ENCODE results near the gene SLC44A3.
A peak's percentile ranks its signal among the peaks of the same experiment; 100 is the strongest.
"Not testable (repeated sequence)": the region's sequence is repeated elsewhere in the genome, so short reads cannot be mapped to it uniquely, and the experiment has no call there.

The SLC44A3 gene

DNA sequence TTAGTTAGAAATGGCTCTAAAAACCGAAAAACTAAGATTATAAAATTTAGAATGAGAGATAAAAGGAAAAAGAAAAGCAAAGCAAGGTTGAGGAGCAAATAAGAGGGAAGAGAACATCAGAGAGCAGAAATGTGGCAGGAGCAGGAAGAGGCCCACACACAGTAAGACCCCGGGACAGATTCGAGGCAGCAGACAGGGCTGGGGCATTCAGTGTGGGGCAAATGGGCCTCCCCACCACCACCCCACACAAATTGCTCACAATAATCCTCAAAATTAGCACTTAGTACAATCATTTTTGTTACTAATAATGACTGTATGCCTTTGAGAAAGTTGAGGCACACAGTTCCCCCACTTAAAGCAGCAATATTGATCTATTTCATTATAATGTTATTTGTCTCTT lies 17.1 kb upstream of the SLC44A3 start:
- no peak for DNase-seq

- DNase-seq, result no peak
Observed at GRCh38 chr1:94803517-94804441, 16.4 kb upstream of the SLC44A3 start.

GRCh38 chr1:94804442-94804837 lies 15.7 kb upstream of the SLC44A3 start:
- DNase-seq, result no peak

- peak; percentile 66 for DNase-seq
Observed at GRCh38 chr1:94805912-94806311, 14.2 kb upstream of the SLC44A3 start.

DNA sequence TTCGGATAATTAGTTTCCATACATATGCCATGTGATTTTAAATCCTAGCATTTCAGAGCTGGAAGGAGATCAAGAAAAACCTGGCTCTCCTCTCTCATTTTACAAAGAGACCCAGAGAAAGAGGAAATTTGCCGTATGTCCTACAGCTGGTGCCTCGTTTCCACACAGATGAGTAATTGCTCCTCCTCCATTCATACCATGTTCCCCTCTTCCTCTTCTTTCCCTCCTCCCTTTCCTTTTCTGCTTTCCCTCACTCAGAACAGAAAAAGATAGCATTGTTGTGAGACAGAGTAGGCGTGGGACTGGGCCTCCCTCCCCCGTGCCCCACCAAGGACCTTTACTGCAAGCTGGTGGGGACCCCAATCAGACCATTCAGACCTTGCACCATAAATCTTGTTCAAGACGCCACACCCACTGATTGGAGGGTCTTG lies 13.7 kb upstream of the SLC44A3 start:
- DNase-seq, result peak; percentile 44

GRCh38 chr1:94807742-94808491 lies 12.2 kb upstream of the SLC44A3 start:
- DNase-seq, result peak; percentile 92

DNA sequence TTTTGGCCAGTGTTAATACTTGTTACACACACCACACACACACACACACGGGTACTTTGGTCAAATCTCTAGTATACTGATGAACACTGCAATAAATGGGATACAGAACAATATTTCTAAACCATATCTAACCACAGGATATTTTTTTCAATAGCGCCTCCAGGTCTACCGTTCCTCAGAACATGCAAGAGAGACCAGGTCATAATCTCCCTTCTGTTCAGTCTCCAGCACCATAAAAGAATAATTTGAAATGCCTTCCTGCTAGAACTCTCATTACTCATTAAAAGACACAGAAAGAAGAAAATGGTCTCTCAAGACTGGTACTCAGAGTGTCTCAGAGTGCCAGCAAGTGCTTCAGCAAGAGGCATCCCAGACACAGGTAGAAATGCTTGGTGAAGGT lies 11.5 kb upstream of the SLC44A3 start:
- DNase-seq, result peak; percentile 34

GRCh38 chr1:94812985-94813384 lies 7.2 kb upstream of the SLC44A3 start:
- DNase-seq, result no peak

- DNase-seq, result no peak
Observed at GRCh38 chr1:94816030-94816429, 4.1 kb upstream of the SLC44A3 start.

GRCh38 chr1:94817712-94818111 lies 2.4 kb upstream of the SLC44A3 start:
- peak; percentile 60 for DNase-seq

- DNase-seq, result no peak
Observed at GRCh38 chr1:94819238-94819944, 766 bp upstream of the SLC44A3 start.

DNA sequence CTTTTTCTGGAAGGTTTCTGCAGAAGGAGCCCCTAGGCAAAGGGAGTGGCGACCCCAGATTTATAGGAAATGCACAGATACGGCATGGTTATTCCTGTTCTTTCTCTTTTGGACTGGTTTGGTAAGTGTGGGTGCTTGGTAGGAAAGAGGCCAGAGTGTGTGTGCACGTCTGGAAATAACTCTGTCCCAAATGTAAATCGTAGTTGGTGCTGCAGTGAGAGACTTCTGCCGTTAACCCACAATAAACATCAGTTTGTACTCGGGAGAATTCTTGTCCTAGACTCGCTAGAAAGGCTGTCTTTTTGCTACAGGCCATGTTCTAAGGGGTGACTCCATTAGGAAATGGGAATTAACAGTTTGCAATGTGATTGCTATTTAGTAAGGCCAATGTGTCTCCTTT lies 779 bp downstream of the SLC44A3 start:
- DNase-seq, result no peak

DNA sequence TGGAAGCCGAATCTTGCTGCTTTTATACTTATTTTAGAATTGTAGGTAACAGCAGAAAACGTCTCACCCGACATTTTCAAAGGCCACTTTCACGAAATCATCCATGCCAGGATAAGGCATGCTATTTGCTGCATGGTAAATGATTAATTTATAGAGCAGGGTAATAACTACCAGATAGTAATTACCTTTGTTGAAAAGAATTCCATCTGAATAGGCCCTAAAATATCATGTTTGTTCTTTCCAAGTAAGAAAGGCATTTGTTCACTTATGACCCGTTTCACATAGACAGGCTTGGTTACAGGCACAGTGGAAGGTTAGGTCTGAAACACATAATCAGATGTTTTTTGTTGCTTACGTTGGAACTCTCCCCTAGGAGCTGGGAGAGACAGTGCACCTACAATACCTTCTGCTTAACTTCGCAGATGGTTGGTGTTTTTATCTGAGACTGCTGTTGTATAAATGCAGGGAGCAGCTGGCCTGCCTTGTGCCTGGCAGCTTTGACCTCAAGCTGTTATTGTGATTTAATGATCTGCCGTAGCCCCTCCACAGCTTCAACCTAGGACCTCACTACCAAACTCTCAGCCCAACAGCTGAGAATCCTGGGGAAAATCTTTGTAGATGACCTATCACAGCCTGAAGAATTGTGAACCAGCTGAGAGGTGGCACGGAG lies 1.6 kb downstream of the SLC44A3 start:
- no peak for DNase-seq

DNA sequence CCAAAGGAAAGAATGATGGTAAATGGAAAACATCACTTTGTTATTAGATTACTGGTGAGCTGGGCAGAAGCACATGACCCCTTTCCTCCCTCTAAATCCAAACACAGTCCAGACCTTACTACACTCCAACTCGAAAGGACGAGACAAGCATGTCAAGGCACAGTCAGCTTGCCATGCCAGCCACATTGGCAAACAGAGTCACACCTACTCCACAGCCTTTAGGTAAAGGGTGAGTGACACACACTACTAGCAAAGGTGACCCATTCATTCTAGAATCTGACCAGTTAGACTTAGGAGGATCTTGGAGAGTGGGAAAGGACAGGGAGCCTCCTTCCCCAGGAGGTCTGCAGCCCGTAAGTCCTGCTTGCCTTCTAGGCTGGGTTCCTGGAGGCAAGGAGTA lies 3.0 kb downstream of the SLC44A3 start:
- no peak for DNase-seq

GRCh38 chr1:94825936-94826335 lies 5.8 kb downstream of the SLC44A3 start:
- no peak for DNase-seq

DNA sequence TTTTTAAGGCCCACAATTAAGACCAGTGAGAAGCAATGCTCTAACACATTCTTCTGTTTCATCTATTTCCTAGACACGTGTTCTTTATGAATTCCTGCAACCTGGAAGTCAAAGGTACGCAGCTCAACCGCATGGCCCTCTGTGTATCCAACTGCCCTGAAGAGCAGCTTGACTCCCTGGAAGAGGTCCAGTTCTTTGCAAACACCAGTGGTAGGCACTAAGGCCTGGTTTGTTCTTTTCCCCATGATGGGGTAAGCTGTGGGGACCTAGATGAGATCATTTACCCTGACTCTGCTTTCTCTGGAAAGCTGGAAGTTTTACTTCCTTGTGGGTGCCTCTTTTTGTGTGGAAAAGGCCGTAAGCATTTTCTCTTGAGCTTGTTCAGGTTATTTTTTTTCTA lies 7.3 kb downstream of the SLC44A3 start:
- DNase-seq, result no peak

GRCh38 chr1:94828251-94828650 lies 8.1 kb downstream of the SLC44A3 start:
- no peak for DNase-seq

- peak; percentile 61 for DNase-seq
Observed at GRCh38 chr1:94831641-94832040, 11.5 kb downstream of the SLC44A3 start.

- DNase-seq, result no peak
Observed at GRCh38 chr1:94832446-94832845, 12.3 kb downstream of the SLC44A3 start.

GRCh38 chr1:94832931-94833585 lies 12.9 kb downstream of the SLC44A3 start:
- DNase-seq, result no peak

GRCh38 chr1:94836891-94837290 lies 16.7 kb downstream of the SLC44A3 start:
- DNase-seq, result no peak

DNA sequence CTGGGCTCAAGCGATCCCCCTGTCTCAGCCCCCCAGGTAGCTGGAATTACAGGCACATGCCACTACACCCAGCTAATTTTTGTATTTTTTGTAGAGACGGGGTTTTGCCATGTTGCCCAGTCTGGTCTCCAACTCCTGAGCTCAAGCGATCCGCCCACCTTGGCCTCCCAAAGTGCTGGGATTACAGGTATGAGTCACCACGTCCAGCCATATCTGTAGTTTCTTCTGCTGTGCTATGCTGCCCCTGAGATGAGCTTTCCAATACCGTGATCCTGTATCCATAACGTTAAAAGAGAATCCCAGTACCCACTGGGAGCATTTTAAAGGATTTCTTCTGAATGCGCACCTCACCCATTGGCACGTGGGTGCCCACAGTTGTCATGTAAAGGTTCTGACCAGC lies 20.2 kb downstream of the SLC44A3 start:
- not testable (repeated sequence) for DNase-seq
